Right lobe of liver (tissue), 6 donors: ENCODE data around the gene RBBP9. TPM values are rescaled to one million over a fixed set of nuclear protein-coding genes. Genes with fewer than 3 reads are reported as not detected.
A peak's percentile ranks its signal among the peaks of the same experiment; 100 is the strongest.

ENCODE experiments used
- ATAC-seq, 4 donors: fragments of 200-7000 bp; cut with Tn5 transposase; one replicate each; pipeline ENCODE4 v1.9.1; 2020; ENCODE audit warnings: mild to moderate bottlenecking in 4 of 4, moderate library complexity in 4 of 4
- DNase-seq, 3 donors: peaks; one replicate each; pipeline ENCODE4 v3.0.0-alpha.2; 2020
- H3K27ac ChIP-seq, 3 donors: fragments of 200-600 bp; one replicate each; pipeline ENCODE4 v1.8.0; 2022
- H3K27me3 ChIP-seq, 2 donors: fragments of 200-600 bp; one replicate each; pipeline ENCODE4 v1.8.0; 2022
- H3K36me3 ChIP-seq, 4 donors: fragments of 200-600 bp; sonication (generic) in 1 of 4; one replicate each; pipeline versions ENCODE4 v1.5.1 to v1.8.0; 2017 to 2022; ENCODE audit warnings: control low read depth in 1 of 4
- H3K4me1 ChIP-seq, 4 donors: fragments of 200-600 bp; sonication (generic) in 1 of 4; one replicate each; pipeline versions ENCODE4 v1.5.1 to v1.8.0; 2017 to 2022; ENCODE audit warnings: control low read depth in 1 of 4
- H3K4me3 ChIP-seq, 3 donors: fragments of 200-600 bp; one replicate each; pipeline ENCODE4 v1.8.0; 2022
- H3K9me3 ChIP-seq, 4 donors: fragments of 200-600 bp; sonication (generic) in 1 of 4; one replicate each; pipeline versions ENCODE4 v1.5.1 to v1.8.0; 2017 to 2022; ENCODE audit warnings: control low read depth in 1 of 4
- POLR2A ChIP-seq: fragments of 450-650 bp; IDR thresholded peaks from one replicate; pipeline ENCODE4 v1.6.1; 2017; ENCODE audit warnings: antibody characterized with exemption, mild to moderate bottlenecking
- WGBS: methylation state at CpG from one replicate; pipeline ENCODE4 v1.1.6; 2018; ENCODE audit warnings: low coverage, low lambda C conversion rate; ENCODE audit not compliant: insufficient coverage; ENCODE audit errors: missing lambda C conversion rate; 5-methylcytosine and 5-hydroxymethylcytosine counted together
- intact Hi-C, 2 donors: fragments of 100-400 bp; cut with DNase I; formaldehyde crosslinking; loops; one replicate each; pipeline versions ENCODE4 v1.11.2 to v1.14.1; 2022
- long read RNA-seq: library from polyadenylated mRNA; unstranded; transcript quantifications from one replicate; pipeline ENCODE4 v2.0.0, GENCODE V29; 2019
- total RNA-seq, 6 experiments: library from RNA; depleted of rRNA in 2 of 6; stranded (reverse); fragments of >200 nt in 2 of 6; fragmentation: NEBNext Ultra II Directional in 3 of 6; extraction: Animal tissue kit (Norgen Biotek cat#: 25700) in 3 of 6; gene quantifications; one replicate each; pipeline versions ENCODE4 v1.1.0 to v1.2.4, GENCODE V29; 2016 to 2023
- TF ChIP-seq, protein P1 (sequence below), 4 donors: fragments of 200-600 bp in 3 of 4; fragments of 450-650 bp in 1 of 4; IDR thresholded peaks; one replicate each; pipeline versions ENCODE4 v1.5.1 to v1.8.0; 2016 to 2022; ENCODE audit warnings: antibody characterized with exemption in 4 of 4, mild to moderate bottlenecking in 2 of 4
- donor health status: DM: no; HTN: yes; CAD: no.
- donor health status: DM: no; HTN: no; CAD: no.
- donor health status: DM: no; HTN: no; CAD: no.
- donor health status: DM: no; HTN: yes; CAD: no.
- donor health status: DM: no; HTN: yes; CAD: no.

Gene RBBP9
- total RNA-seq: 10 to 100 TPM; 11.6 to 23.3 (median 14.9) TPM
- long read RNA-seq, partial matches to known transcripts: 0 of 2 reads
- long read RNA-seq, other reads (novel, unspliced or antisense): 0 of 2 reads

DNA sequence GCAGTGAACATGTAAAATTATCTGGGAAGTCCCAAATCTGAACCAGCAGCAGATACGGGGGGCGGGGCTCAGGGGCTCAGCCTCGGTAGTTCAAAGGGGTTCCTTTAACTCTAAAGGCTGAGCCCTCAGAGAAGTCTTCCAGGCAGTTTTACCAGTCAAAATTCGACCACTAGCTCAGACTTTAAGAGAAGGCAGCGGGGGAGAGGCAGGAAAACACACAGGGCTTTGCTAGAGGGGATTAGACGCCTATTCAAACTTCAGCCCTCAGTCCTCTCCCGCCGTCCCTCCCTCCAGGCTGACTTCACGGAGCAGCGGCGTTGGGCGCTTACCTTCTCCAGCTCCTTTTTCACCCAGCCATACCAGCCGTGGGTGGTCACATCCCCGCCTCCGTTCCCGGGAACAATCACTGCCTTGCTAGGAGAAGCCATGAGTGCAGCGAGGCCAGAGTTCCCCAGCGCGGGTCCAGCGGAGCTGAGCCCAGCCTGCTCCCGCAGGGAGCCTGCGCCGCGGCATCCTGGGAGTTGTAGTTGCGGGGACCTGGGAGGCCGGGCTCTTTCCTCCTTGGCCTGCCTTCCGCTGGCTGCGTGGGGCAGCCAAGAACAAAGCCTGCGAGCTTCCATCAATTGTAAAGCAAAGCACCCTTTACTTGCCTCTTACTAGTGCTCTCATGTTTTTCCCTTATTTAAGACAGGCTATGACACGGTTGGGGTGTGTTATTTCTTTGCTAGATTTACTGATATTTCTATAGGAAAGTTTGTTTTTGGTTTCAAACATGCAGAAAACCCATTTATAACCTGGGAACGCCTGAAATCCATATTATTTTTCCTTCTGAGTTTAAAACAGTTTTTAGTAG is at the start of gene RBBP9:
RBBP9 (minus strand) TSS at position 486 of the 853 bp plus-strand sequence; CDS start at position 428, 58 bp downstream.
- Histone ChIP-seq H3K27me3 (no peaks in the 10 kb centered on the region), H3K4me3 (peak within 1 kb of the TSS; percentile 66 to 93 (median 86)), H3K9me3 (no peaks in the 10 kb centered on the region), H3K4me1 (peaks cover 0 to 7% (median 0%) of the 10 kb centered on the region in 4 donors), H3K27ac (peak within 1 kb of the TSS in 2 of 3 donors; percentile 57 to 60), H3K36me3 (no peaks in the 10 kb centered on the region)
- ATAC-seq (peak; percentile 99 to 100 (median 100)), DNase-seq (peak; percentile 91 to 93 (median 93))
- intact Hi-C loops: no loop called here
- WGBS: 6% methylated on average over 13 of the region's 31 CpGs
- TF ChIP-seq POLR2A: peak; percentile 38
- TF ChIP-seq, protein P1, sequence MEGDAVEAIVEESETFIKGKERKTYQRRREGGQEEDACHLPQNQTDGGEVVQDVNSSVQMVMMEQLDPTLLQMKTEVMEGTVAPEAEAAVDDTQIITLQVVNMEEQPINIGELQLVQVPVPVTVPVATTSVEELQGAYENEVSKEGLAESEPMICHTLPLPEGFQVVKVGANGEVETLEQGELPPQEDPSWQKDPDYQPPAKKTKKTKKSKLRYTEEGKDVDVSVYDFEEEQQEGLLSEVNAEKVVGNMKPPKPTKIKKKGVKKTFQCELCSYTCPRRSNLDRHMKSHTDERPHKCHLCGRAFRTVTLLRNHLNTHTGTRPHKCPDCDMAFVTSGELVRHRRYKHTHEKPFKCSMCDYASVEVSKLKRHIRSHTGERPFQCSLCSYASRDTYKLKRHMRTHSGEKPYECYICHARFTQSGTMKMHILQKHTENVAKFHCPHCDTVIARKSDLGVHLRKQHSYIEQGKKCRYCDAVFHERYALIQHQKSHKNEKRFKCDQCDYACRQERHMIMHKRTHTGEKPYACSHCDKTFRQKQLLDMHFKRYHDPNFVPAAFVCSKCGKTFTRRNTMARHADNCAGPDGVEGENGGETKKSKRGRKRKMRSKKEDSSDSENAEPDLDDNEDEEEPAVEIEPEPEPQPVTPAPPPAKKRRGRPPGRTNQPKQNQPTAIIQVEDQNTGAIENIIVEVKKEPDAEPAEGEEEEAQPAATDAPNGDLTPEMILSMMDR (IDR thresholded peaks at IDR 0.05): no peak

DNA sequence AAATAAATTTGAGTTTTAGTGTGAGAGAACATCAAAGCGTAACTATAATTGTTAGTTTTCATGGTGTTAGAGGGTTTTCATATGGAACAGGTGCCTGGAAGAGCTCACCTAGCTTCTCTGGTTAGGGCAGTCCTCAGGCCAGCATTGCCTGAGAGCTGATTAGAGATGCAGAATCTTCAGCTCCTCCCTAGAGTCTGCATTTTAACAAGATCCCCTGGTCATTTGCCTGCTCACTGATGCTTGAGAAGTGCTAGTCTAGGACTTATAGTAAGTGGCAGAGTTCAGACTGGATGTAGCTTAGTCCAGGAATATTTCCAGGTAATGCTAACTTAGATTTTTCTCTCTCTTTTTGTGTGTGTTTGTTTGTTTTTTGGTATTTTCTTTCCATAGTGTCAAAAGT is 48.5 kb upstream of the RBBP9 start:
- TF ChIP-seq POLR2A: no peak
- TF ChIP-seq, protein P1 (IDR thresholded peaks at IDR 0.05): no peak
- Histone ChIP-seq H3K27ac (no peak overlapping the region), H3K4me3 (no peak overlapping the region), H3K4me1 (peaks cover 0 to 18% (median 5%) of the 10 kb centered on the region in 4 donors), H3K27me3 (no peaks in the 10 kb centered on the region), H3K36me3 (peaks cover 0 to 48% (median 12%) of the 10 kb centered on the region in 4 donors), H3K9me3 (no peaks in the 10 kb centered on the region)
- DNase-seq: no peak
- 100% methylated on average over 1 of the region's 1 CpG for WGBS
- intact Hi-C loops: no loop called here
- no peak for ATAC-seq

DNA sequence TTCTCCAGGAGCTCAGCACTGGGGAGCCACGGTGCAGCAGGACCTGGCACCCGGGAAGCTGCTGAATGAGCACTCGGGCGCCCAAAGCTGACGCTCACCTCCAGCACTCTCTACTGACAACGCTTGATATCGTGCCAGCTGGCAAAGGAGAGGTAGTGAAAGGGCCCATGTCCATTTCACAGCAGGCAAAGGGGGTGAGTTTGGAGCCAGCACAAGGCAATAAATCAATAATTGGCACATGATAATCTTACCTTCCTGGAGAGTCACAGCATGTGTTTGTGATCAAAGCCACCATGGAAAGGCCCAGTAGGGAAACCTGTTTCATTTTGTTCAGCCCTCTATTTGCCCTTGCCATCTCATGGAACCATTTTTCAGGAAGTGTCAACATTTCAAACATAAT is 46.9 kb upstream of the RBBP9 start:
- Histone ChIP-seq H3K27me3 (no peaks in the 10 kb centered on the region), H3K4me1 (peaks cover 0 to 18% (median 5%) of the 10 kb centered on the region in 4 donors), H3K27ac (peak overlapping the region; percentile 25 to 64 (median 49)), H3K36me3 (peaks cover 0 to 42% (median 10%) of the 10 kb centered on the region in 4 donors), H3K9me3 (no peaks in the 10 kb centered on the region), H3K4me3 (no peak overlapping the region)
- DNase-seq (peak; percentile 92 to 98 (median 94)), ATAC-seq (peak; percentile 93 to 99 (median 96))
- 0% methylated on average over 1 of the region's 7 CpGs for whole genome bisulfite sequencing
- intact Hi-C loops: no loop called here
- TF ChIP-seq, protein P1 (IDR thresholded peaks at IDR 0.05): no peak
- TF ChIP-seq POLR2A: no peak

DNA sequence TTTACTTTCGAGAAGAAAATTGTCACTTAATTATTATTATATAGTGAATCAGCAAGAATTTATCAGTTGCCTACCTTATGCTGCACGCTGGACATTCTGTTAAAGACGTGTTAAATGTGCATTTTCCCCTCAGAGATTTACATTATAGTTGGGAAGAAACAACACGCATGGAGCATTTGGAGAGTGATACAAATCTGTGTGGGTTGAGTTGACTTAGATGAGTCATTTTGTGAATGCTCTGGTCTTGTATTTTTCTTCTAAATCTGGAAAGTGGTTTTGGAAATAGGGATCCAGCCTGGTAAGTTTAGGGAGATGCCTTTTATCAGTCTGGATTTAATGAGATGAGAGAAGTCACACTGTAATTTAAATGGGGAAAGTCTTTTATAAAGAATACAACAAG is 46.2 kb upstream of the RBBP9 start:
- no peak for TF ChIP-seq POLR2A
- TF ChIP-seq, protein P1 (IDR thresholded peaks at IDR 0.05): no peak
- 80% methylated on average over 4 of the region's 4 CpGs for WGBS
- Histone ChIP-seq H3K4me1 (peaks cover 0 to 18% (median 5%) of the 10 kb centered on the region in 4 donors), H3K9me3 (no peaks in the 10 kb centered on the region), H3K27ac (peak overlapping the region in 1 of 3 donors; percentile 64), H3K4me3 (no peak overlapping the region), H3K27me3 (no peaks in the 10 kb centered on the region), H3K36me3 (peaks cover 0 to 35% (median 7%) of the 10 kb centered on the region in 4 donors)
- DNase-seq (no peak), ATAC-seq (peak in 1 of 4 donors; percentile 30)
- intact Hi-C loops: no loop called here
